Measurements from ENCODE around the gene KCNC2. TPM values are rescaled to one million over a fixed set of nuclear protein-coding genes. Genes with fewer than 3 reads are reported as not detected.

KCNC2 gene
- total RNA-seq, result not detected
- not detected for polyA plus RNA-seq

- Histone ChIP-seq H3K9me3 (ENCODE audit: control insufficient read depth in 2 of 2, low read length in 2 of 2) (no peaks in the 10 kb centered on the region), H3K4me1 (ENCODE audit: control insufficient read depth, insufficient read depth, low read length, poor library complexity, severe bottlenecking) (no peaks in the 10 kb centered on the region), H3K27ac (ENCODE audit: insufficient read depth, low read length, poor library complexity, severe bottlenecking) (no peak within 1 kb of the TSS), H3K27me3 (ENCODE audit: control insufficient read depth, insufficient read depth, low read length) (peaks cover 7% of the 10 kb centered on the region), H3K4me3 (ENCODE audit: low read depth, low read length) (no peak within 1 kb of the TSS), H3K36me3 (ENCODE audit: control insufficient read depth, insufficient read depth, low read length) (no peaks in the 10 kb centered on the region)
- DNase-seq, result no peak
- Mint-ChIP-seq H3K4me1 (peaks cover 0 to 4% (median 2%) of the 10 kb centered on the region in 4 donors), H3K4me3 (no peak within 1 kb of the TSS), H3K36me3 (no peaks in the 10 kb centered on the region), H3K27ac (no peak within 1 kb of the TSS), H3K27me3 (peaks cover 27% of the 10 kb centered on the region), H3K9me3 (peaks cover 0 to 12% (median 0%) of the 10 kb centered on the region in 7 donors)
- no peak for ATAC-seq (ENCODE audit: low read depth in 2 of 2)
Measured at GRCh38 chr12:75209812-75210138, at the start of gene KCNC2. TSS of gene KCNC2 (minus strand) at chr12:75209839.

DNA sequence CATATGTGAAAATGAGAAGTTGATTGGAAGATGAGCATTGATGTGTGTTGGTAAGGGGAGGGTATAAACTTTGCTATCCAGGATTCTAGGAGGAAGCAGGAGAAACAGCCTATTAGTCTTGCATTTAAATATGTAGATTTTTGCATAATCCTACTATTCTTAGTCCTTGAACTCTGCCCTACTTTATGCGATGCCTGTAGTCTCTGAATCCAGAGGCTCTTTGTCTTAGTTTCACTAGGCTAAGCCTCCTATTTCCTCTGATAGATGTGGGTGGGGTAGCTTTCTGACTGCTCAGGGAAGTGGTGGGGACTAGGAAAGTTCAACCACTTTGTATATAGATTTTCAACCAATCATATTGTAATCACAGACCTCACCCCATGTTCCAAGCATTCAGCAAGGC, 49.5 kb upstream of the KCNC2 start:
- H3K4me3 Mint-ChIP-seq, result no peak overlapping the region
- Histone ChIP-seq H3K27ac (ENCODE audit: insufficient read depth, low read length, poor library complexity, severe bottlenecking) (no peak overlapping the region), H3K27me3 (ENCODE audit: control insufficient read depth, insufficient read depth, low read length) (no peaks in the 10 kb centered on the region), H3K36me3 (ENCODE audit: control insufficient read depth, insufficient read depth, low read length) (no peaks in the 10 kb centered on the region), H3K9me3 (ENCODE audit: control insufficient read depth in 2 of 2, low read length in 2 of 2) (no peaks in the 10 kb centered on the region), H3K4me3 (ENCODE audit: low read depth, low read length) (no peak overlapping the region), H3K4me1 (ENCODE audit: control insufficient read depth, insufficient read depth, low read length, poor library complexity, severe bottlenecking) (no peaks in the 10 kb centered on the region)
- H3K4me1 Mint-ChIP-seq, result peaks cover 0 to 9% (median 6%) of the 10 kb centered on the region in 4 donors
- H3K36me3 Mint-ChIP-seq, result no peaks in the 10 kb centered on the region
- no peak for DNase-seq
- H3K27me3 Mint-ChIP-seq, result no peaks in the 10 kb centered on the region
- no peak overlapping the region for H3K27ac Mint-ChIP-seq
- no peak for ATAC-seq (ENCODE audit: low read depth in 2 of 2)
- H3K9me3 Mint-ChIP-seq, result peaks cover 0 to 5% (median 0%) of the 10 kb centered on the region in 7 donors

- H3K4me3 ChIP-seq (ENCODE audit: low read depth, low read length), result no peak overlapping the region
- no peak overlapping the region for H3K27ac ChIP-seq (ENCODE audit: insufficient read depth, low read length, poor library complexity, severe bottlenecking)
- DNase-seq, result peak in 2 of 3 donors; percentile 14 to 22
- no peaks in the 10 kb centered on the region for H3K27me3 Mint-ChIP-seq
- H3K36me3 Mint-ChIP-seq, result no peaks in the 10 kb centered on the region
- no peaks in the 10 kb centered on the region for H3K36me3 ChIP-seq (ENCODE audit: control insufficient read depth, insufficient read depth, low read length)
- peak in 1 of 2 donors; percentile 47 for ATAC-seq (ENCODE audit: low read depth in 2 of 2)
- no peaks in the 10 kb centered on the region for H3K4me1 ChIP-seq (ENCODE audit: control insufficient read depth, insufficient read depth, low read length, poor library complexity, severe bottlenecking)
- no peaks in the 10 kb centered on the region for H3K27me3 ChIP-seq (ENCODE audit: control insufficient read depth, insufficient read depth, low read length)
- H3K9me3 Mint-ChIP-seq, result peaks cover 0 to 5% (median 0%) of the 10 kb centered on the region in 7 donors
- no peaks in the 10 kb centered on the region for H3K9me3 ChIP-seq (ENCODE audit: control insufficient read depth in 2 of 2, low read length in 2 of 2)
- H3K4me1 Mint-ChIP-seq, result peaks cover 0 to 9% (median 6%) of the 10 kb centered on the region in 4 donors
- H3K27ac Mint-ChIP-seq, result peak overlapping the region in 1 of 3 donors; percentile 6
- peak overlapping the region in 2 of 4 donors; percentile 19 to 21 for H3K4me3 Mint-ChIP-seq
Measured at GRCh38 chr12:75257510-75257909, 47.9 kb upstream of the KCNC2 start.

DNA sequence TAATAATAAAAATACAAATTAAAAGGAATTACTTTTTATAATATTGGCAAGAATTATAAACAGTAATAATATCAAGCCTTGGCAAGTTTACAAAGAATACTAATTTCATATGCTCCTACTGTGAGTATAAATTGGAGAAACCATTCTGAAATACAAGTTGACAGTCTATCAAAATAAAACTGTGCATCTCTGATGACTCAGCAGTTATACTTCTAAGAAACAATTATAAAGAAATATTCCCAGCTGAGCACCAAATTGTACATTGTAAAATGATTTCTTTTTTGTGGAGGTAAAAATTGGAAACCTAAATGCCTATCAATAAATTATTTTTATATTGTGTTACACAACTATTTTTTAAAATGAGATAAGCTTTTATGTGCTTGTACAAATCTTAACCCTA, 35.5 kb upstream of the KCNC2 start:
- Histone ChIP-seq H3K27me3 (ENCODE audit: control insufficient read depth, insufficient read depth, low read length) (no peaks in the 10 kb centered on the region), H3K36me3 (ENCODE audit: control insufficient read depth, insufficient read depth, low read length) (no peaks in the 10 kb centered on the region), H3K4me1 (ENCODE audit: control insufficient read depth, insufficient read depth, low read length, poor library complexity, severe bottlenecking) (no peaks in the 10 kb centered on the region), H3K4me3 (ENCODE audit: low read depth, low read length) (no peak overlapping the region), H3K27ac (ENCODE audit: insufficient read depth, low read length, poor library complexity, severe bottlenecking) (no peak overlapping the region), H3K9me3 (ENCODE audit: control insufficient read depth in 2 of 2, low read length in 2 of 2) (peaks cover 0 to 3% of the 10 kb centered on the region in 2 experiments)
- no peak for ATAC-seq (ENCODE audit: low read depth in 2 of 2)
- peaks cover 0 to 5% (median 2%) of the 10 kb centered on the region in 7 donors for H3K9me3 Mint-ChIP-seq
- H3K27me3 Mint-ChIP-seq, result no peaks in the 10 kb centered on the region
- H3K4me3 Mint-ChIP-seq, result no peak overlapping the region
- no peak overlapping the region for H3K27ac Mint-ChIP-seq
- H3K4me1 Mint-ChIP-seq, result no peaks in the 10 kb centered on the region
- no peaks in the 10 kb centered on the region for H3K36me3 Mint-ChIP-seq
- no peak for DNase-seq

DNA sequence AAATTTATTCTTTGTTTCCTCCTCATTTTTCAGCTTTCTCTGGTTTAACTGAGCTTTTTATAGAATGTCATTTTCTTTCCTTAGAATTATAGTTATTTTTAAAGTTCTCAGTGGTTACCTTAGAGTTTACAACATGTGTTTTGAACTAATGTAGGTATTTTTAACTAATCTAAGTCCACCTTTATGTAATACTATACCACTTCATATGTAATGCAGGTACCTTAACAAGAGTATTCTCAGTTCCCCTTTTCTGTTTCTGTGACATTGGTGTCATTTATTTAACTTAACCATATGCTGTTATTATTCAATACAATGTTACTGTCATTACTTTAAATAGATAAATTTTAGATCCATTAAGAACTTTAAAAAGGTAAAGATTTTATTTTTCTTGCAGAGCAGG, 30.3 kb upstream of the KCNC2 start:
- Histone ChIP-seq H3K27me3 (ENCODE audit: control insufficient read depth, insufficient read depth, low read length) (peaks cover 2% of the 10 kb centered on the region), H3K27ac (ENCODE audit: insufficient read depth, low read length, poor library complexity, severe bottlenecking) (no peak overlapping the region), H3K4me3 (ENCODE audit: low read depth, low read length) (no peak overlapping the region), H3K36me3 (ENCODE audit: control insufficient read depth, insufficient read depth, low read length) (no peaks in the 10 kb centered on the region), H3K9me3 (ENCODE audit: control insufficient read depth in 2 of 2, low read length in 2 of 2) (peaks cover 0 to 3% of the 10 kb centered on the region in 2 experiments), H3K4me1 (ENCODE audit: control insufficient read depth, insufficient read depth, low read length, poor library complexity, severe bottlenecking) (no peaks in the 10 kb centered on the region)
- H3K9me3 Mint-ChIP-seq, result peaks cover 0 to 5% (median 3%) of the 10 kb centered on the region in 7 donors
- no peaks in the 10 kb centered on the region for H3K4me1 Mint-ChIP-seq
- no peak for DNase-seq
- no peak overlapping the region for H3K4me3 Mint-ChIP-seq
- no peak for ATAC-seq (ENCODE audit: low read depth in 2 of 2)
- no peak overlapping the region for H3K27ac Mint-ChIP-seq
- no peaks in the 10 kb centered on the region for H3K27me3 Mint-ChIP-seq
- no peaks in the 10 kb centered on the region for H3K36me3 Mint-ChIP-seq

DNA sequence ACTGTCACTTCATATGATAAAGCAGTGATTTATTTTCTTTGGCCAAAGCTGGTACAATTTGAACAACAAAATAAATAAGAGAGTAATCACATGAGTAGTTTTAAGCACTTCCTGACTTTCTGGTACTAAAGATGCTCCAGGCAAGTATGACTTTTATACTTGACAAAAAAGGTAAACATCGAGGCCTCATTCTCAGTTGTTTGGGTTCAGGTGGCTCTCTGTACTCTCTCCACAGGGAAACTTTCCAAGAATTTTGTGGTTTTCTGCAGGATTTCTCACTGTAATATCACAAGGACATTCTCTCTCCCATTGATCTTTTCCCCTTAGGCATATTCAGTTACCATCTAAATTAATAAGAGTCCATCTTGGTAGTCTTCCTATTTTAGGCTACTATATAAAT, 26.6 kb upstream of the KCNC2 start:
- peaks cover 2% of the 10 kb centered on the region for H3K27me3 ChIP-seq (ENCODE audit: control insufficient read depth, insufficient read depth, low read length)
- Mint-ChIP-seq H3K36me3 (no peaks in the 10 kb centered on the region), H3K9me3 (peaks cover 0 to 11% (median 4%) of the 10 kb centered on the region in 7 donors), H3K27me3 (no peaks in the 10 kb centered on the region), H3K4me3 (no peak overlapping the region), H3K27ac (no peak overlapping the region), H3K4me1 (no peaks in the 10 kb centered on the region)
- no peak for DNase-seq
- no peak for ATAC-seq (ENCODE audit: low read depth in 2 of 2)
- H3K4me3 ChIP-seq (ENCODE audit: low read depth, low read length), result no peak overlapping the region
- no peaks in the 10 kb centered on the region for H3K36me3 ChIP-seq (ENCODE audit: control insufficient read depth, insufficient read depth, low read length)
- H3K27ac ChIP-seq (ENCODE audit: insufficient read depth, low read length, poor library complexity, severe bottlenecking), result no peak overlapping the region
- H3K4me1 ChIP-seq (ENCODE audit: control insufficient read depth, insufficient read depth, low read length, poor library complexity, severe bottlenecking), result no peaks in the 10 kb centered on the region
- H3K9me3 ChIP-seq (ENCODE audit: control insufficient read depth in 2 of 2, low read length in 2 of 2), result peaks cover 0 to 3% of the 10 kb centered on the region in 2 experiments

DNA sequence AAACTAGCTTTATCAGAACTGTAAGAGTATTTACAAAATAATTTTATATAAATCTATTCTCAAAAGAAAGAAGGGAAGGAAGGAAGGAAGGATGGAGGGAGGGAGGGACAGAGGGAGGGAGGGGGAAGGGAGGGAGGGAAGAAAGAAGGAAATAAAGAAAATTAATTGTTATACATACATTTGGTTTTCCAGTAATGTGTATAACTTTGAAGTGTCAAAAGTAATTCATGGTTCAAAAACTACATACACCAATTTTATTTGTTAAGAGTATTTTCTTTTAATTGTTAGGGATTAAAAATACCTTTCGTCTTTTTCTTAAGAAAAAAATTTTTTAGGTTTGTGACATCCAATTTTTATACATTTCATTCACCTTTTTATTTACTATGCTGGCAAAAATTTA, 17.5 kb upstream of the KCNC2 start:
- Histone ChIP-seq H3K36me3 (ENCODE audit: control insufficient read depth, insufficient read depth, low read length) (no peaks in the 10 kb centered on the region), H3K27me3 (ENCODE audit: control insufficient read depth, insufficient read depth, low read length) (no peaks in the 10 kb centered on the region), H3K9me3 (ENCODE audit: control insufficient read depth in 2 of 2, low read length in 2 of 2) (no peaks in the 10 kb centered on the region), H3K27ac (ENCODE audit: insufficient read depth, low read length, poor library complexity, severe bottlenecking) (no peak overlapping the region), H3K4me3 (ENCODE audit: low read depth, low read length) (no peak overlapping the region), H3K4me1 (ENCODE audit: control insufficient read depth, insufficient read depth, low read length, poor library complexity, severe bottlenecking) (no peaks in the 10 kb centered on the region)
- no peaks in the 10 kb centered on the region for H3K36me3 Mint-ChIP-seq
- ATAC-seq (ENCODE audit: low read depth in 2 of 2), result no peak
- H3K27me3 Mint-ChIP-seq, result peaks cover 9% of the 10 kb centered on the region
- no peak overlapping the region for H3K27ac Mint-ChIP-seq
- no peak overlapping the region for H3K4me3 Mint-ChIP-seq
- DNase-seq, result no peak
- H3K4me1 Mint-ChIP-seq, result no peaks in the 10 kb centered on the region
- peaks cover 0 to 13% (median 5%) of the 10 kb centered on the region in 7 donors for H3K9me3 Mint-ChIP-seq

GRCh38 chr12:75212072-75212471, 2.4 kb upstream of the KCNC2 start:
- no peak for ATAC-seq (ENCODE audit: low read depth in 2 of 2)
- no peaks in the 10 kb centered on the region for H3K4me1 ChIP-seq (ENCODE audit: control insufficient read depth, insufficient read depth, low read length, poor library complexity, severe bottlenecking)
- no peak overlapping the region for H3K27ac Mint-ChIP-seq

More at GRCh38 chr12:75212072-75212471, 2.4 kb upstream of the KCNC2 start:
- peaks cover 0 to 4% (median 0%) of the 10 kb centered on the region in 4 donors for H3K4me1 Mint-ChIP-seq
- no peak for DNase-seq
- no peak overlapping the region for H3K4me3 Mint-ChIP-seq
- no peaks in the 10 kb centered on the region for H3K36me3 Mint-ChIP-seq
- peaks cover 5% of the 10 kb centered on the region for H3K27me3 ChIP-seq (ENCODE audit: control insufficient read depth, insufficient read depth, low read length)
- peaks cover 0 to 6% (median 0%) of the 10 kb centered on the region in 7 donors for H3K9me3 Mint-ChIP-seq
- H3K27ac ChIP-seq (ENCODE audit: insufficient read depth, low read length, poor library complexity, severe bottlenecking), result no peak overlapping the region
- no peaks in the 10 kb centered on the region for H3K36me3 ChIP-seq (ENCODE audit: control insufficient read depth, insufficient read depth, low read length)
- no peaks in the 10 kb centered on the region for H3K9me3 ChIP-seq (ENCODE audit: control insufficient read depth in 2 of 2, low read length in 2 of 2)
- H3K27me3 Mint-ChIP-seq, result peaks cover 20% of the 10 kb centered on the region
- H3K4me3 ChIP-seq (ENCODE audit: low read depth, low read length), result no peak overlapping the region

All from CD4-positive, CD25-positive, alpha-beta regulatory T cell (primary cell).